Chondrocyte (in vitro differentiated cells): ENCODE measurements around the gene SDCBP2. TPM values are rescaled to one million over a fixed set of nuclear protein-coding genes. Genes with fewer than 3 reads are reported as not detected.

Experiments
- DNase-seq: peaks from one replicate; pipeline ENCODE4 v3.0.0; 2021; ENCODE audit warnings: mixed read lengths, low spot score
- H3K27ac Mint-ChIP-seq: one replicate; pipeline ENCODE4 v1.8.0; 2021; ENCODE audit warnings: mild to moderate bottlenecking, moderate library complexity, mixed read lengths; ENCODE audit not compliant: unreplicated experiment
- H3K27me3 Mint-ChIP-seq: 2 replicates; pipeline ENCODE4 v1.8.0; 2021; ENCODE audit warnings: low read depth, mixed read lengths
- H3K36me3 Mint-ChIP-seq: 2 replicates; pipeline ENCODE4 v1.8.0; 2021; ENCODE audit warnings: low read depth, mixed read lengths
- H3K4me1 Mint-ChIP-seq: 2 replicates; pipeline ENCODE4 v1.8.0; 2021; ENCODE audit warnings: low read depth, mild to moderate bottlenecking, mixed read lengths
- H3K4me3 Mint-ChIP-seq: one replicate; pipeline ENCODE4 v1.8.0; 2021; ENCODE audit warnings: mild to moderate bottlenecking, moderate library complexity, mixed read lengths; ENCODE audit not compliant: unreplicated experiment
- H3K9me3 Mint-ChIP-seq: 2 replicates; pipeline ENCODE4 v1.8.0; 2021; ENCODE audit warnings: low read depth, mixed read lengths
- total RNA-seq: library from RNA; stranded (reverse); gene quantifications from 3 replicates; pipeline ENCODE4 v1.2.1, GENCODE V29; 2021
- TF ChIP-seq, protein P1 (sequence below): fragments of 200-600 bp; sonication (generic); IDR thresholded peaks from 2 replicates; pipeline ENCODE4 v1.5.0; 2021; ENCODE audit warnings: antibody characterized with exemption, mild to moderate bottlenecking, moderate library complexity

Gene SDCBP2
- total RNA-seq, 1 donor from 2014 or later = 2.3 TPM

GRCh38 chr20:1297486-1297885 lies 31.5 kb downstream of the SDCBP2 start:
- TF ChIP-seq, protein P1, sequence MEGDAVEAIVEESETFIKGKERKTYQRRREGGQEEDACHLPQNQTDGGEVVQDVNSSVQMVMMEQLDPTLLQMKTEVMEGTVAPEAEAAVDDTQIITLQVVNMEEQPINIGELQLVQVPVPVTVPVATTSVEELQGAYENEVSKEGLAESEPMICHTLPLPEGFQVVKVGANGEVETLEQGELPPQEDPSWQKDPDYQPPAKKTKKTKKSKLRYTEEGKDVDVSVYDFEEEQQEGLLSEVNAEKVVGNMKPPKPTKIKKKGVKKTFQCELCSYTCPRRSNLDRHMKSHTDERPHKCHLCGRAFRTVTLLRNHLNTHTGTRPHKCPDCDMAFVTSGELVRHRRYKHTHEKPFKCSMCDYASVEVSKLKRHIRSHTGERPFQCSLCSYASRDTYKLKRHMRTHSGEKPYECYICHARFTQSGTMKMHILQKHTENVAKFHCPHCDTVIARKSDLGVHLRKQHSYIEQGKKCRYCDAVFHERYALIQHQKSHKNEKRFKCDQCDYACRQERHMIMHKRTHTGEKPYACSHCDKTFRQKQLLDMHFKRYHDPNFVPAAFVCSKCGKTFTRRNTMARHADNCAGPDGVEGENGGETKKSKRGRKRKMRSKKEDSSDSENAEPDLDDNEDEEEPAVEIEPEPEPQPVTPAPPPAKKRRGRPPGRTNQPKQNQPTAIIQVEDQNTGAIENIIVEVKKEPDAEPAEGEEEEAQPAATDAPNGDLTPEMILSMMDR = no peak
- H3K9me3 Mint-ChIP-seq = no peaks in the 10 kb centered on the region
- peak; percentile 11 for DNase-seq
- H3K27me3 Mint-ChIP-seq = no peaks in the 10 kb centered on the region
- no peaks in the 10 kb centered on the region for H3K4me1 Mint-ChIP-seq
- peaks cover 4% of the 10 kb centered on the region for H3K36me3 Mint-ChIP-seq
- no peak overlapping the region for H3K4me3 Mint-ChIP-seq
- H3K27ac Mint-ChIP-seq = no peak overlapping the region

- Mint-ChIP-seq H3K36me3 (peaks cover 4% of the 10 kb centered on the region), H3K27me3 (no peaks in the 10 kb centered on the region), H3K4me3 (no peak overlapping the region), H3K27ac (no peak overlapping the region), H3K4me1 (no peaks in the 10 kb centered on the region), H3K9me3 (no peaks in the 10 kb centered on the region)
- no peak for DNase-seq
- TF ChIP-seq, protein P1 = no peak
These were observed 32.0 kb downstream of the SDCBP2 start for GRCh38 chr20:1296922-1297321.

GRCh38 chr20:1296117-1296610 lies 32.8 kb downstream of the SDCBP2 start:
- peaks cover 2% of the 10 kb centered on the region for H3K4me1 Mint-ChIP-seq
- peaks cover 4% of the 10 kb centered on the region for H3K36me3 Mint-ChIP-seq
- H3K27ac Mint-ChIP-seq = no peak overlapping the region
- H3K9me3 Mint-ChIP-seq = no peaks in the 10 kb centered on the region
- H3K4me3 Mint-ChIP-seq = no peak overlapping the region
- TF ChIP-seq, protein P1 = no peak
- no peak for DNase-seq
- H3K27me3 Mint-ChIP-seq = no peaks in the 10 kb centered on the region

- TF ChIP-seq, protein P1 = no peak
- Mint-ChIP-seq H3K36me3 (peaks cover 4% of the 10 kb centered on the region), H3K27ac (no peak overlapping the region), H3K4me1 (peaks cover 5% of the 10 kb centered on the region), H3K9me3 (no peaks in the 10 kb centered on the region), H3K4me3 (no peak overlapping the region), H3K27me3 (no peaks in the 10 kb centered on the region)
- DNase-seq = peak; percentile 79
These were observed 33.5 kb downstream of the SDCBP2 start for GRCh38 chr20:1295276-1295930.

- H3K36me3 Mint-ChIP-seq = peaks cover 4% of the 10 kb centered on the region
- H3K4me1 Mint-ChIP-seq = peaks cover 5% of the 10 kb centered on the region
- no peak overlapping the region for H3K4me3 Mint-ChIP-seq
- H3K27ac Mint-ChIP-seq = no peak overlapping the region
- DNase-seq = peak; percentile 82
- H3K27me3 Mint-ChIP-seq = no peaks in the 10 kb centered on the region
- TF ChIP-seq, protein P1 = no peak
- no peaks in the 10 kb centered on the region for H3K9me3 Mint-ChIP-seq
These were observed 34.4 kb downstream of the SDCBP2 start for GRCh38 chr20:1294497-1294896.
